Hindlimb muscle (tissue), 1 donor: ENCODE data around the gene MOGAT2. TPM values are rescaled to one million over a fixed set of nuclear protein-coding genes. Genes with fewer than 3 reads are reported as not detected.
"Not testable (repeated sequence)": the region's sequence is repeated elsewhere in the genome, so short reads cannot be mapped to it uniquely, and the experiment has no call there.

Source experiments
- DNase-seq: peaks from one replicate; pipeline ENCODE4 v3.0.0-alpha.2; 2013
- polyA plus RNA-seq: library from polyadenylated mRNA; unstranded; fragments of 120-200 nt; gene quantifications from one replicate; pipeline ENCODE4 v1.2.1, GENCODE V29; 2013; ENCODE audit not compliant: insufficient read length

MOGAT2 gene
- polyA plus RNA-seq, 1 donor, result not detected

DNA sequence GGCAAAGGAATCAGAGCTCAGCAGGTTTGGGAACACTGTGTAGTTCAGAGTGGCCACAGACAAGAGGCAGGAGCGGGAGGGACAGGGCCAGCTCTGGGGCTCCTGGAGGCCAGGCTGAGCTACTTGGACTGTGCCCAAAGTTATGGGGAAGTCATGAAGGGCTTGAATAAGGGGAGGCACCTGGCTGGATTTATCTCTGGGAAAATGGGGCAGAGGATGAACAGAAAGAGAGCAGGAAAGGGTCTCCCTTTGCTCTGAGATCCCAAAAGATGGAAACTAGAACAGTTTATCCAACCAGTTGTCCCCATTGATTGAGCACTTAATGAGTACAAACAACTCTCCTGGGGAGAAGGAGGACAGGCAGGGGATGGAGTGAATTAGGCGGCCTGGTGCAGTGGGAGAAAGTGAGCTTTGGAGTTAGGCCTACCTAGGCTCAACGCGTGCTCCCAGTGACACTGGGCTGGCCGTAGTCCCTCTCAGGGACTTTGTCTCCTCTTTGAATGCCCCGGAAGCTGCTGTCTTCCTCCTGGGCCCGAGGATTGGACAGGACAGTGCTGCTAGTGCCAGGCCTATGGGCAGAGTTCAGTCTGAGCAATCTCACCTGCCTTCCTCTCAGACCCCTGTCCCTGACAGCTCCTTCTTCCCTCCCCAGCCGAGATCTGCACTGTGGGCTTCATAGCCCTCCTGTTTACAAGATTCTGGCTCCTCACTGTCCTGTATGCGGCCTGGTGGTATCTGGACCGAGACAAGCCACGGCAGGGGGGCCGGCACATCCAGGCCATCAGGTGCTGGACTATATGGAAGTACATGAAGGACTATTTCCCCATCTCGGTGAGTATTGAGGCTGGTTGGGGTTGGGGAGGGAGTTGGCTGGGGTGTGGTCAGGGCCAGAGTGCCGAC lies 2.0 kb downstream of the MOGAT2 start:
- no peak for DNase-seq

DNA sequence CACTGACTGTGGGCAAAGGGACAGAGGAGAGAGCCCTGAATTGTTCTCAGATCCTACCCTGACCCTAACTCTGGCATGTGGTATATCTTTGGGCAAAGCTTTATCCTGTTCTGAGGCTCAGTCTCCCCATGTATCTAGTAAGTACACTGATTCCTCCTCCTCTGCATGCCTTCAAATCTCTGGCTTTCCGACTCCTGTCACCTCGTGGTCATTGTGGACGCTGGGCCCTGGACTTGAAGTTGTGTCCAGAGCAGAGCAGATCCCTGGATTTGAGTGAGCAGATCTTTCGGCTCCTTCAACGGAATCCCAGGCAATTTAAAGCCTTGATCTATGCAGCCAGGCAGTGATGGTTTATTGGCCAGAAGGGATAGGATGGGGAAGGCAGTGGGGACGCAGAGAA lies 3.0 kb downstream of the MOGAT2 start:
- no peak for DNase-seq

DNA sequence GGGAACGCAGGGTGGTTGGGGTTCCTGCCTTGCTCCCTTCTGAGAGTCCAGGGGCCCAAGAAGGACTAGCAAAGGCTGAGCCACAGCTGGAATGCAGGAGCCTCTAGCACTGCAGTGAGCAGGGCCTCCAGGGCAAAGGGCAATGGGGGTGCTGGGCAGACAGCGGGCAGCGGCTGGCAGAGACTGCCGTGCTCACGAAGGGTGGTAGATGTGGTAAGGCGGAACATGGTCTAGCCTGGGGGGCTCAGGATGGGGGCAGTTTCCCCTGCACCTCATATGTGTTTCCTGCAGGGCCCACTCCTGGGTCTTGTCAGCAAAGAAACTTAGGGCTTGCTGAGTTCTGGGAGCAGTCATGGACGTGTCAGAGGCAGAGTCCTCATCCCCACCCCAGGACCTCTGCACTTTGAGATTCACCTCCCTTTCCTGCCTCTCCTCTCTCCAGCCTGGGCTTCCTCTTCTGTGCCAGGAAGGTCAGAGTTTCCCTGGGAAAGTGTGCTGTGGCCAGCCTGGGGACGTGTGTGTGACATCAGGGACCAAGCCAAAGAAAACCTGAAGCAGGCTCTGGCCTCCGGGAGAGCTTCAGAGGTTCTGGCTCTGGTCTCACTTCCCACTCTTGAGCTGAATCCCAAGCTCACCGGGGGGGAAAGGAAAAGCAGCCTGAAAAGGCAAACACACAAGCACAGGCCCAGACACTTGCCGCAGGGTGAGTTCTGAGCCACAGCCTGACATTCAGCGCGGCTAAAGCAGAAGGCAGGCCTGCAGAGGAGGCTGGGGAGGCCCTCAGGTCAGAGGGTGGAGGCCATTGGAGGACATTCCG lies 4.4 kb downstream of the MOGAT2 start:
- DNase-seq, result no peak

DNA sequence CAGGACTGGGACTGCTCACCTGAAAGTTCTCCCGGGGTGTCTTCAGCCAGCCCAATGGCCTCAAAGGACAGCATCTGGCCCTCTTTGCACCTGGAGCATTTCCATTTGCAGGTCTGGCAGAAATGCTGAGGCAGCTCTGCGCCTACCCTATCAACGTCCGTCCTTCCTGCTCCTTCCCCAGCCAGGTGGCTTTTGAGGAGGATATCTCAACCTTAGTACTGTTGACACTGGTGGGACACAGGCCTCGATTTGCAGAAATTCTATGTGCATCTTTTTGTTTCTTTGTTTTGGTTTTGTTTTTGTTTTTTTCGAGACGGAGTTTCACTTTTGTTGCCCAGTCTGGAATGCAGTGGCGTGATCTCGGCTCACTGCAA lies 5.0 kb downstream of the MOGAT2 start:
- no peak for DNase-seq

DNA sequence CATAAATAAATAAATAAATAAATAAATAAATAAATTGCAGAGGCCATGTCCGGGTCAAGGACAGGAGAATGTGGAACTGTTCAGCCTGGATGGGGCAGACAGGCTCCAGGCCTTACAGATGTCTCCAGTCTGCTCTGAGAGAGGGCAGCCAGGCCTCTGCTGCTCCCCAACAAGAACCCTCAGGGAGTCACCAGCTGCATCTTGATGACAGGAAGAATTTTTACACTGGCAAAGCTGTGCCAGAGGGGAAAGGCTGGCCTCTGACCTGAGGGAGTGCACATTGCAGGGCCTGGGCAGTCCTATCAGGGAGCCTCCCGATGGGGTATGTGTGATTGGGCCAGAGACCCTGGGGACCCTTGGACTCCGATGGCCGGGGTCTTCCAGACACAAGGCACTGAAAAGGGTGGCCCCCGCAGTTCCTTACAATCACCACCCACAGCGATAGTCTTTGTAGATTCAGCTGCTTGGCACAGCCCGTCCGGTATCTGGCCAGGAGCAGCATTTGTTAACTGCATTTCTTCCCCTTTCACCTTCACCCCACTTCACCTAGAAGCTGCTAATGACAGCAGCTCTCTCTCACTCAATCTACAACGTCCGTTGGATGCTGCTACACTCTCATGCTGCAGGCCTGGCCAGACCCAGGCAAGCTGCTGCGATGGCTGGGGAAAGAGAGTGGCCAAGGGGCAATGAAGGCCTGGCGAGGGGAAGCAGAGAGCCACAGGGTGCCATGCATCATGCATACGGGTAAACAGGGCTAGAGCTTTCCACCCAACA lies 8.1 kb downstream of the MOGAT2 start:
- DNase-seq, result no peak

DNA sequence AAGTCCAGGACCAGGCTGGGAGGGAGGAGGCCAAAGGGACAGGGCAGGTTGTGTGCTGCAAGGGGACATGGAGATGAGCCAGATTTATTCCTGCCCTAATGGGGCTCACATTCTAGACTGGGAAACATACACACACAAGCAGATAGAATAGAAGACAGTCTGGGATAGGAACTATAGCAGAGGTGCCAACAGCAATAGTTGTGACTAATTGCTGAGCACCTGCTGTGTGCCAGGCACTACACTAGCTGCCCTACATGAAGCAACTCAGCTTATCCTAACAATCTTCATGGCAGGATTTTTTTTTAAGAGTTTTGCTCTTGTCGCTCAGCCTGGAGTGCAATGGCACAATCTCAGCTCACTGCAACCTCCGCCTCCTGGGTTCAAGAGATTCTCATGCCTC lies 11.4 kb downstream of the MOGAT2 start:
- no peak for DNase-seq

DNA sequence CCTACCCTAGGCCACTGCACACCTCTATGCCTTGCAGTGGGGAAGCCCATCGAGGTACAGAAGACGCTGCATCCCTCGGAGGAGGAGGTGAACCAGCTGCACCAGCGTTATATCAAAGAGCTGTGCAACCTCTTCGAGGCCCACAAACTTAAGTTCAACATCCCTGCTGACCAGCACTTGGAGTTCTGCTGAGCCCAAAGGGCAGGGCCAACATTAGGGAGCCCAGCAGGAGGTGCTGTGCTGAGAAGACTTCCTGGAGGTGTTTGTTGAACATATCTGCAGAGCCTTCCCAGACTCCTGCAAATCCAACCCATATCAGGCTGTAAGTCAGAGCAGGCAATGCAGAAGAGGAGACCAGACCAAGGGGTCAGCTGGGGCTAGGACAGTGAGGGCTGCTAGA lies 13.5 kb downstream of the MOGAT2 start:
- no peak for DNase-seq

DNA sequence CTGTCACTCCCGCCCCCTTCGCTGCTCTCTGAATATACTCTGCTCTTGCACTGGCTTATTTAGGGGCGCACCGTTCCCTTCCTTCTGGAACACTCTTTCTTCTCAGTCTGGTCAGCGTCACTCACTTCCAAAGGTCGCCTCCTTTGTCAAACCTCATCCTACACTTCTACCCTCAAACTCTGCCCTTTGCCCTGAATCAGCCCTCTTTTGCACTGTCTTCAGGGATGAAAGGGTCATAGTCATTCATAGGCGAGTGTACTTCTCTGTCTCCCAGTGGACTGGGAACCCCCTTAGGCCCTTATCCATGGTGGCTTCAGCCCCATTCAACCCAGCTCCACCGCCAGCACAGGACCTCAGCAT lies 15.4 kb downstream of the MOGAT2 start:
- DNase-seq, result no peak

DNA sequence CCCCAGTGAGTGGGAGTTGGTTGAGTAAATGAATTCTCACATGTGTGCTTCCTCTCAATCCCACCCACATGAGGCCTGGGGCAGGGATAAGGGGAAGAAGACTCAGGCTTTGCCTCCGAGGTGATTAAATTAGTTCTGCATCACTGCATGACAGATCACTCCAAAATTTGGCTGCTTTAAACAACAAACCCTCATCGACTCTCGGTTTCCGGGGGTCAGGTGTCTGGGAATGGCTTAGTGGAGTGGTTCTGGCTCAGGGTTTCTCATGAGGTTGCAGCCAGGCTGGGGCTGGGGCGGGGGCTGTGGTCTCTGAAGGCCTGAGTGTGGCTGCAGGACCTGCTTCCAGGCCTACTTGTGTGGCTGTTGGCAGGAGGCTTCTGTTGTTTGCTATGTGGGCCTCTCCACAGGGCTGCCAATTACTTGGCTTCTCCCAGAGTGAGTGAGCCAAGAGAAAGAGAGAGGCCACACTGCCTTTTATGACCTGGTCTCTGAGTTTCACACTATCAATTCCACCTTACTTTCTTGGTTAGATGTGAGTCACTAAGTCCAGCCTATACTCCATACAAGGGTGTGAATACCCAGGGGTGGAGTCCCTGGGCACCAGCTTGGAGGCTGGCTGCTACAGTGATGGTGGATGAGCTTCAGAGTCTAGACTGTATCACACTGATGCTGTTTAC lies 15.9 kb downstream of the MOGAT2 start:
- no peak for DNase-seq

DNA sequence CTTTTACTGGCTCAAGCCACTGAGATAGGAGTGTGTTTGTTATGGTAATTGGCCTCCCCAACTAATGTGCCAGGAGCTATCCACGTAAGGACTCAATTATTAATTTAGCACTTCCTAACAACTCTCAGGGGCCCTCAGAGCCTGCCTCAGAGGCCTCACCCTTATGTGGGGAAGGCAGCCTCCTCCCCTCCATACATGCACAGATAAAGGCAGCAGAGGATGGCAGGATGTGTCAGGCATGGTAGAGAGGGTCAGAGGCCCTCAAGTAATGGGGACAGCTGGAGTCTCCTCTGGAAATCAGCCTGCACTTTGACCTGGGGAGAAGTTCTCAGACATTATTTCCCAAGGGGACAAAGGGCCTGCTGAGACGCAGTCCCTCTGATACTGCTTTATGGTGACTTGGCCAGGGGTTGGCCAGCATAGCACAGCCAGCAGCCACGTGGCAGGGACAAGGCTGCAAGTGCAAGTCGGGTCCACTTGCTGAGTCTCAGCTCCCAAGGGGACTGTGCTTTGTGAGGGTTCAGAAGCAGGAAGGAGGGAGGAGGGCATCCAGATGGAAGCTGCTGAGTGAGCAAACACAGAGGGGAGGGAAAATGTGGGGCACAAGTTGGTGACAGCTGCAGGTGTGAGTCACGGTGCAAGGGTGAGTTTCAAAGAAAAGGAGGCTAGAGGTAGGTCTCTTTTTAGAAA lies 17.0 kb downstream of the MOGAT2 start:
- DNase-seq, result no peak

DNA sequence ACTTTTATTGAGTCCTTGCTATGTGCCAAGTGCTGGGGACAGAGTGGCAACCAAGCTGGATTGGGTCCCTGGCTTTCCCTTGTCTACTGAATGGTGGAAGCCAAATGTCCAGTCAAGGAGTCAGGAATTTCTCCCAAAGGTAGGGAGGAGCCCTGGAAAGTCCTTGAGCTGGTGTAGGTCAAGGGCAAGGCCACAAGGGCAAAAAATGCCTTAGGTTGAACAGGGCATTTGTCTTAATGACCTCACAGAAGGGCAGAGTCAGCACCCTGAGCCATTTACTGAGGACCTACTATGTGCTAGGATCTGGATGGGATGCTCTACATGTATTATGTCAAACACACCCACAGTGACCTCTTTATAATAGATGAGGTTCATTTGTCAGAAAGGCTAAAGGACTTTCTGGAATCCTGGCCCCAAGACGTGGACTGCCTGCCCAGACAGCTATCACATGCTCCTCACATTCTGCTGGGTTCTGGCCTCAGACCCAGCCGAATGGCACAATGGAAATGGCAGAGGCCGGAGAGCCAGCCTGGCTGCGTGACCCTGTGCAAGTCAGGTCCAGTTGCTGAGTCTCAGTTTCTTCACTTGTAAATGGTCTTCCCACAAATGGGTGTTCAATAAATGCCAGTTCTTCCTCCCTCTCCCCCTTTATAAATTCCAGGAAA lies 17.7 kb downstream of the MOGAT2 start:
- DNase-seq, result no peak

DNA sequence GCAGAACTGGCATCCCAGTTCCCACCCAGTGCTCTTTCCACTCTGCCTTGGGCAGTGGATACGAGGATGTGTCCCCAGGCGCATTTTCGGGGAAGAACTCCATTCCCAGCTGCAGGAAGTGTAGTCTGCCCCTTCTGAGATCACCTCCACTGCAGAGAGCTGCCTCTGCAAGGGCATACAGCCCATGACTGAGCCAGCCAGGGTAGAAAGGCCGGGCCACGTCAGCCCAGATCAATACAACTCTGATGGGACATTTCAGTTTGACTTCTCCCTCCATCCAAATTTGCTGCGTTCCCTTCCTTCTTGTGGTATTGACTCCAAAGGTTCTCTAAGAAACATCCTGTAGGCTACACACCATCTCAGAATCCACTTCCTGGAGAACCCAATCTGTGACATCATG lies 19.7 kb downstream of the MOGAT2 start:
- no peak for DNase-seq

DNA sequence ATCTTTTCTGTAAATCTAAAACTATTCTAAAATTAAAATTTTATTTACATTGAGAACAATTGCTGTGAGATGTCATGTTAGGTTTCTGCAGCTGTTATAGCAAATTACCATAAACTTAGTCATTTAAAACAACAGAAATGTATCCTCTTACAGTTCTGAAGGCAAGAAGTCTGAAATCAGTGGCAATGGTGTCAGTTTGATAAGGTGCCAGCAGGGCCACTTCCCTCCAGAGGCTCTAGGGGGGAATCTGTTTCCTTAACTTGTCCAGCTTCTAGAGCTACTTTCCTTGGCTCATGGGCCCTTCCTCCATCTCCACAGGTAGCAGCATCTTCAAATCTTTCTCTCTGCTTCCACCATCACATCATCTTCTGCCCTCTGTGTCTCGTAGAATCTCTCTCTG lies 23.0 kb downstream of the MOGAT2 start:
- no peak for DNase-seq

DNA sequence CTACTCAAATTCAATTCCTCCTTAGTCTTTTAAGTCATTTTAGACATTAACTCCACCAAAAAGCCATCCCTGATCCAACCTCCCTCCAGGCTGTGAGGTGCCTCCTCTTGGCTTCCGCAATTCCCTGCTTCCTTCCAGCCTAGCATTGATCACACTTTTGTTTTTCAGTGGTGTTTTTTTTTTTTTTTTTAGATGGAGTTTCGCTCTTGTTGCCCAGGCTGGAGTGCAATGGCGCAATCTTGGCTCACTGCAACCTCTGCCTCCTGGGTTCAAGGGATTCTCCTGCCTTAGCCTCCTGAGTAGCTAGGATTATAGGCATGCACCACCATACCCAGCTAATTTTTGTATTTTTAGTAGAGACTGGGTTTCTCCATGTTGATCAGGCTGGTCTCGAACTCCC lies 25.5 kb downstream of the MOGAT2 start:
- DNase-seq, result not testable (repeated sequence)

DNA sequence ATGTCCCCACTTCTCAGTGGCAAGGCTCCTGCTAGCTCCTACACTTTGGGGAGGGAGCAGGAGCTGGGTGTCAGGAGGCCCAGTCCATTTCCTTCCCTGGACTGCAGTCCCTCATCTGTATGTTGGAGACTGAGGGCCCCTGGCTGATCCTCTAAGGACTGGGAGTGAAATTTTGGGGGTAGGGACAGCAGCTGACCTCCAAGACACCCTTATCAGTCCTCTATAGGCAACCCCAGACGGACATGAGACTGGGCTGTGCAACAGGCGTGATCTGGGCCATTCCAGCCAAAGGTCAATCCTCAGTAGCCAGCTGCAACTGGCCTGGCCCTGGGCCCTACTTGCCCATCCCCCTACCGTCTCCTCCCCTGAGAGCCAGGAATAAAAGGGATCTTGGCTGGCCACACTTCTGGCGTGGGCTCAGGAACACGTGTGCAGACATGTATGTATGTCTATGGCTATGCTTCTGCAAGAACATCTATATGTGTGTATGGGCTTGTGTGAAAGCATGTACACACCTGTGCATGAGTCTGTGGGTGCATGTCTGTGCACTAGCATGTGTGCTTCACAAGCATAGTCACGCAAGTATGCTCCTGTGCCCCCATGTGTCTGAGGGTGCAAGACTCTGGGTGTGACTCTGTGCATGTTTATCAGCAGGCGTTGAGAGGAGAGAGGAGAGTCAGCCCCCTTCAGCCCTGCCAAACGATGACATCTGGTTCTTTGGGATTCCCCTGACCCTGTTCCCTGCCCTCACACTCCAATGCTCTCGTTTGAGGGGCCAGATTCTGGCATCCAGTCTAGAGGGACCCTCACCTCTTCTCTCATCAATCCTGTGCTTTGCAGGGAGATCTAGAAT lies 26.3 kb downstream of the MOGAT2 start:
- peak; percentile 42 for DNase-seq

DNA sequence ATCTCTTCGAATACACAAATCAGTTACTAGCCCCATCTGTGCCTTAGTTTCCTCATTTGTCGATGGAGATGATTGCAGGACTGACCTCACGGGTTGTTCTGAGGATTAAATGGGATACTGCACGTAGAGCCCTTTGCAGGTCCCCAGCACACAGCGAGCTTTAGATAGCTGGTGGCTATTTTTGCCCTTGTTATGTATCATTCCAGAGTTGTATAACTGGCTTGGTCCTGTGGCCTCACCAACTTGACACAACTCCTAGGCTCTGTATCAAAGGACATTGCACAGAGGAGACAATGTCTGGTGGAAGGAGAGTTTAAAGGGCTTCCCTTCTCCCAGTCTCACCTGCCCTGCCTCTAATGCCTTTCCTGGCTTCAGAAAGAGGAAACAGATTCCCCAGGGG lies 28.2 kb downstream of the MOGAT2 start:
- no peak for DNase-seq

DNA sequence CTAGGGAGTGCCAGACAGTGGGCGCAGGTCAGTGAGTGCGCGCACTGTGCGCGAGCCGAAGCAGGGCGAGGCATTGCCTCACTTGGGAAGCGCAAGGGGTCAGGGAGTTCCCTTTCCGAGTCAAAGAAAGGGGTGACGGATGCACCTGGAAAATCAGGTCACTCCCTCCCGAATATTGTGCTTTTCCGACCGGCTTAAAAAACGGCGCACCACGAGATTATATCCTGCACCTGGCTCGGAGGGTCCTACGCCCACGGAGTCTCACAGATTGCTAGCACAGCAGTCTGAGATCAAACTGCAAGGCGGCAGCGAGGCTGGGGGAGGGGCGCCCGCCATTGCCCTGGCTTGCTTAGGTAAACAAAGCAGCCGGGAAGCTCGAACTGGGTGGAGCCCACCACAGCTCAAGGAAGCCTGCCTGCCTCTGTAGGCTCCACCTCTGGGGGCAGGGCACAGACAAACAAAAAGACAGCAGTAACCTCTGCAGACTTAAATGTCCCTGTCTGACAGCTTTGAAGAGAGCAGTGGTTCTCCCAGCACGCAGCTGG lies 31.2 kb downstream of the MOGAT2 start:
- DNase-seq, result not testable (repeated sequence)

DNA sequence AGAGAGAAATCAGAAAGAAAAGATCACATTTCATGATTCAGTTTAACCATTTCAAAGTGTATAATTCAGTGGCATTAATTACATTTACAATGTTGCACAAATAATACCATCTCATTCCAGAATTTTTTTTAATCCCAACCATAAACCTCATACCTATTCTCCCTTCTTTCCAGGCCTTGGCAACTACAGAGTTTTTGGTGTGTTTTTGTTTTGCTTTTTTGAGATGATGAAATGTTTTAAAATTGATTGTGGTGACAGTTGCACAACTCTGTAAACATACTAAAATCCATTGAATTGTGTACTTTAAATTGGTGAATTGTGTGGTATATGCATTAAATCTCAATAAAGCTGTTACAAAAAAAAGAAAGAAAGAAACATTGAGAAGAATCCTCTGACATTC lies 37.3 kb downstream of the MOGAT2 start:
- DNase-seq, result not testable (repeated sequence)

DNA sequence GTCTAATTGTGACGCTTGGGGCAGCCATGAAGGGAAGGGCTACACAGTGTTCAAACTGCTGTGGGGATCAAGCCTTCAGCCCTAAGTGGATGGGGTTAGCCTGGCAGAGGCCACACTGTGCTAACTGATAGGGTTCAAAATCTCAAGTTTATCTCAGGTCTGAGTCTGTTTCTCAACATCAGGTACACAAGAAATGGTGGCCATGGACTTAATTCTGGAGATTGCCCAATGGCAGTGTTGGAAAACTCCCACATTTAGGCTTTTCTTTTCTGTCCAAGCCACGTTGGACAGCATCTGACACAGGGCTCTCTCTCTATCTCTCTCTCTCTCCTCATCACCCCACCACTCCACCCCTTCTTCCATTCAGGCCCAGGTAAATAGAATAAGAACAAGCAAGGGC lies 40.0 kb downstream of the MOGAT2 start:
- no peak for DNase-seq

DNA sequence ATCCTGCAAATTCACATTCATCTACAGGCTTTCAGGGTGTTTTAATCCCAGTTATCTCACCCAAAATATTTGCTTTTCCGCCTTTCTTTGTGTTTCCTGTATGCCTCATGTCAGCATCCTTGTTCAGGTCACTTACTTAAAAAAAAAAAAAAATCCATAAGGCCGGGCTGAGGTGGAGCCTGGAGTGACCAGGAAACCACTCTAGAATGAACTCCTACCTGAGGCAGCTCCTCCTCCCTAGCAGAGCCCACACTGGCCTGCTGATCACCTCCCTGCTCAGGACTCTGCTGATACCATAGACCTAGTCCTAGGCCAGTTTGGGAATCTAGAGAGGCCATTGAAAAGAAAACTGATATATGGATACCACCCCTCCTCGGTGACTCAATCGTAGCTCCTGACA lies 42.2 kb downstream of the MOGAT2 start:
- DNase-seq, result no peak
